GM23338 (cell line): Measurements from ENCODE around the gene ELMOD3. TPM values are rescaled to one million over a fixed set of nuclear protein-coding genes. Genes with fewer than 3 reads are reported as not detected.

Experiments
- ATAC-seq: fragments of 200-7000 bp; cut with Tn5 transposase; 3 replicates; pipeline ENCODE4 v1.9.1; 2020
- DNase-seq: peaks from one replicate; pipeline ENCODE4 v3.0.0-alpha.2; 2015; ENCODE audit warnings: low spot score
- H2AFZ ChIP-seq: fragments of 200-600 bp; sonication (generic); 2 replicates; pipeline ENCODE4 v1.8.0; 2016; ENCODE audit warnings: antibody characterized with exemption, mild to moderate bottlenecking, moderate library complexity
- H3F3A ChIP-seq: fragments of 200-600 bp; sonication (generic); replicated peaks from 2 replicates; pipeline ENCODE4 v1.8.0; 2017; ENCODE audit warnings: antibody characterized with exemption, mixed run types, low read depth
- H3K27ac ChIP-seq: fragments of 200-600 bp; sonication (generic); 2 replicates; pipeline ENCODE4 v1.6.1; 2016; ENCODE audit warnings: low read depth
- H3K27me3 ChIP-seq: fragments of 200-600 bp; sonication (generic); 2 replicates; pipeline ENCODE4 v1.8.0; 2016; ENCODE audit warnings: mild to moderate bottlenecking, mixed run types, moderate library complexity; ENCODE audit not compliant: insufficient read depth
- H3K36me3 ChIP-seq: fragments of 200-600 bp; sonication (generic); 2 replicates; pipeline ENCODE4 v1.8.0; 2016; ENCODE audit warnings: mild to moderate bottlenecking; ENCODE audit not compliant: insufficient read depth
- H3K4me1 ChIP-seq: fragments of 200-600 bp; sonication (generic); 2 replicates; pipeline ENCODE4 v1.8.0; 2016; ENCODE audit warnings: mild to moderate bottlenecking, moderate library complexity; ENCODE audit not compliant: insufficient read depth
- H3K4me2 ChIP-seq: fragments of 200-600 bp; sonication (generic); 2 replicates; pipeline ENCODE4 v1.7.1; 2017; ENCODE audit warnings: mixed run types
- H3K4me3 ChIP-seq: fragments of 200-600 bp; sonication (generic); 2 replicates; pipeline ENCODE4 v1.6.1; 2016; ENCODE audit warnings: mixed run types
- H3K79me2 ChIP-seq: fragments of 200-600 bp; sonication (generic); replicated peaks from 2 replicates; pipeline ENCODE4 v1.8.0; 2017; ENCODE audit warnings: mild to moderate bottlenecking; ENCODE audit not compliant: insufficient read depth
- H3K9me2 ChIP-seq: fragments of 200-600 bp; sonication (generic); 2 replicates; pipeline ENCODE4 v1.8.0; 2017; ENCODE audit not compliant: insufficient read depth
- H4K20me1 ChIP-seq: fragments of 200-600 bp; sonication (generic); replicated peaks from 2 replicates; pipeline ENCODE4 v1.8.0; 2017; ENCODE audit warnings: mild to moderate bottlenecking; ENCODE audit not compliant: insufficient read depth
- H3K27ac Mint-ChIP-seq: 2 replicates; pipeline ENCODE4 v1.8.0; 2020; ENCODE audit warnings: inconsistent platforms, mild to moderate bottlenecking, moderate library complexity, mixed read lengths
- H3K27me3 Mint-ChIP-seq: 3 replicates; pipeline ENCODE4 v1.8.0; 2022; ENCODE audit warnings: low read depth, mild to moderate bottlenecking, moderate library complexity, mixed read lengths, inconsistent platforms; ENCODE audit not compliant: insufficient read depth, poor library complexity
- H3K36me3 Mint-ChIP-seq: 3 replicates; pipeline ENCODE4 v1.8.0; 2021; ENCODE audit warnings: low read depth, mild to moderate bottlenecking, inconsistent platforms, moderate library complexity, mixed read lengths
- H3K4me1 Mint-ChIP-seq: 3 replicates; pipeline ENCODE4 v1.8.0; 2020; ENCODE audit warnings: mild to moderate bottlenecking, inconsistent platforms, mixed read lengths
- H3K4me3 Mint-ChIP-seq: 3 replicates; pipeline ENCODE4 v1.8.0; 2021; ENCODE audit warnings: moderate library complexity, mild to moderate bottlenecking, inconsistent platforms, mixed read lengths
- H3K9me3 Mint-ChIP-seq: 3 replicates; pipeline ENCODE4 v1.8.0; 2020; ENCODE audit warnings: moderate library complexity, mild to moderate bottlenecking, inconsistent platforms, mixed read lengths
- CREB1 ChIP-seq: fragments of 250-450 bp; sonication (Bioruptor Pico); IDR thresholded peaks from 2 replicates; pipeline ENCODE4 v1.5.0; 2020; ENCODE audit warnings: low read depth, mild to moderate bottlenecking, moderate library complexity
- CTCF ChIP-seq, 2 experiments: fragments of 200-600 bp in 1 of 2; sonication (generic) in 1 of 2; conservative IDR thresholded peaks; 2 replicates each; pipeline versions ENCODE4 v1.5.1 to v1.6.1; 2016 to 2017; ENCODE audit warnings: antibody characterized with exemption in 2 of 2, low read depth in 2 of 2, mild to moderate bottlenecking in 2 of 2, moderate library complexity in 1 of 2
- NANOG ChIP-seq: IDR thresholded peaks from 2 replicates; pipeline ENCODE4 v1.6.1; 2016; ENCODE audit warnings: antibody characterized with exemption, borderline replicate concordance
- POLR2AphosphoS5 ChIP-seq: IDR thresholded peaks from 2 replicates; pipeline ENCODE4 v1.6.1; 2016; ENCODE audit warnings: antibody characterized with exemption, low read depth
- REST ChIP-seq: IDR thresholded peaks from one replicate; pipeline ENCODE4 v1.6.1; 2018; ENCODE audit warnings: antibody characterized with exemption; ENCODE audit not compliant: unreplicated experiment
- ZNF331 ChIP-seq: fragments of 250-450 bp; sonication (Bioruptor Pico); IDR thresholded peaks from 2 replicates; pipeline ENCODE4 v1.5.0; 2020; ENCODE audit warnings: low read depth, mild to moderate bottlenecking, moderate library complexity
- polyA plus RNA-seq: library from polyadenylated mRNA; unstranded; fragments of >200 nt; fragmentation: Nextera tagmentation; extraction: Ambion mirVana; gene quantifications from 2 replicates; pipeline ENCODE4 v1.2.1, GENCODE V29; 2016
- total RNA-seq: library from RNA; depleted of rRNA; stranded (reverse); fragments of >200 nt; shearing (Covaris generic); gene quantifications from 2 replicates; pipeline ENCODE4 v1.2.3, GENCODE V29; 2014

Gene ELMOD3
- total and polyA plus RNA-seq, 2 experiments from 2014 or later = 8.6 to 8.9 TPM

- Histone ChIP-seq H3K4me2 (no peak overlapping the region), H3F3A (peaks cover 20% of the 10 kb centered on the region), H3K79me2 (no peaks in the 10 kb centered on the region), H3K4me3 (no peak overlapping the region), H3K27ac (0 out of 2 replicates have a peak overlapping the region, but pooled peaks have one; percentile 63), H3K36me3 (peaks cover 15% of the 10 kb centered on the region; the same call in 1 of the 2 replicates), H2AFZ (no peak overlapping the region), H3K4me1 (peaks cover 21% of the 10 kb centered on the region), H3K9me2 (no peaks in the 10 kb centered on the region), H4K20me1 (peaks cover 15% of the 10 kb centered on the region), H3K27me3 (no peaks in the 10 kb centered on the region)
- Mint-ChIP-seq H3K4me3 (no peak overlapping the region), H3K27me3 (peaks cover 26% of the 10 kb centered on the region), H3K9me3 (no peaks in the 10 kb centered on the region), H3K36me3 (peaks cover 72% of the 10 kb centered on the region), H3K4me1 (peaks cover 32% of the 10 kb centered on the region), H3K27ac (no peak overlapping the region)
- ATAC-seq = no peak
- peak; percentile 53 for DNase-seq
- TF ChIP-seq ZNF331 (CRISPR knock-in tag) (no peak), NANOG (no peak), REST (no peak), CREB1 (CRISPR knock-in tag) (no peak), CTCF (conservative IDR thresholded peaks at IDR 0.05; ENCODE audit: low read depth in 2 of 2) (no peak)
Observed at GRCh38 chr2:85308201-85308600, 46.4 kb upstream of the ELMOD3 start.

- Mint-ChIP-seq H3K9me3 (no peaks in the 10 kb centered on the region), H3K27ac (no peak overlapping the region), H3K27me3 (peaks cover 25% of the 10 kb centered on the region), H3K4me3 (no peak overlapping the region), H3K36me3 (peaks cover 64% of the 10 kb centered on the region), H3K4me1 (peaks cover 32% of the 10 kb centered on the region)
- Histone ChIP-seq H3K4me1 (peaks cover 21% of the 10 kb centered on the region), H3K27me3 (no peaks in the 10 kb centered on the region), H3K27ac (peak overlapping the region; percentile 73), H3K4me2 (no peak overlapping the region), H3K79me2 (no peaks in the 10 kb centered on the region), H3F3A (peaks cover 20% of the 10 kb centered on the region), H3K9me2 (no peaks in the 10 kb centered on the region), H3K4me3 (no peak overlapping the region), H2AFZ (no peak overlapping the region), H3K36me3 (peaks cover 10% of the 10 kb centered on the region; the same call in 1 of the 2 replicates), H4K20me1 (peaks cover 15% of the 10 kb centered on the region)
- 0 out of 2 replicates have a peak, but pooled peaks have one; percentile 11 for TF ChIP-seq POLR2AphosphoS5
- no peak for TF ChIP-seq CTCF (conservative IDR thresholded peaks at IDR 0.05; ENCODE audit: low read depth in 2 of 2)
- no peak for ATAC-seq
- DNase-seq = no peak
Observed at GRCh38 chr2:85308896-85309555, 45.5 kb upstream of the ELMOD3 start.
